Neural progenitor cell (in vitro differentiated cells): Measurements from ENCODE around the gene DEXI. TPM values are rescaled to one million over a fixed set of nuclear protein-coding genes. Genes with fewer than 3 reads are reported as not detected.

ENCODE experiments used
- DNase-seq: peaks from one replicate; pipeline ENCODE4 v3.0.0-alpha.2; 2016; ENCODE audit warnings: low spot score
- H2AFZ ChIP-seq: fragments of 200-600 bp; sonication (generic); replicated peaks from 2 replicates; pipeline ENCODE4 v1.6.1; 2016; ENCODE audit warnings: antibody characterized with exemption
- H3F3A ChIP-seq: fragments of 200-600 bp; sonication (generic); 2 replicates; pipeline ENCODE4 v1.6.1; 2016; ENCODE audit warnings: antibody characterized with exemption, low read depth
- H3K27ac ChIP-seq: fragments of 200-600 bp; sonication (generic); 2 replicates; pipeline ENCODE4 v1.5.1; 2016; ENCODE audit warnings: mild to moderate bottlenecking
- H3K27me3 ChIP-seq: fragments of 200-600 bp; sonication (generic); 2 replicates; pipeline ENCODE4 v1.6.1; 2016; ENCODE audit warnings: mild to moderate bottlenecking, moderate library complexity
- H3K36me3 ChIP-seq: fragments of 200-600 bp; sonication (generic); 2 replicates; pipeline ENCODE4 v1.5.1; 2016
- H3K4me1 ChIP-seq: fragments of 200-600 bp; sonication (generic); 2 replicates; pipeline ENCODE4 v1.6.1; 2016; ENCODE audit warnings: mixed run types
- H3K4me2 ChIP-seq: fragments of 200-600 bp; sonication (generic); 2 replicates; pipeline ENCODE4 v1.6.1; 2016
- H3K4me3 ChIP-seq: fragments of 200-600 bp; sonication (generic); 2 replicates; pipeline ENCODE4 v1.5.1; 2016
- H3K79me2 ChIP-seq: fragments of 200-600 bp; sonication (generic); 2 replicates; pipeline ENCODE4 v1.6.1; 2016; ENCODE audit warnings: low read depth
- H3K9ac ChIP-seq: fragments of 200-600 bp; sonication (generic); 2 replicates; pipeline ENCODE4 v1.6.1; 2016
- H3K9me3 ChIP-seq: fragments of 200-600 bp; sonication (generic); 2 replicates; pipeline ENCODE4 v1.5.1; 2016; ENCODE audit warnings: low read depth
- H4K20me1 ChIP-seq: fragments of 200-600 bp; sonication (generic); 2 replicates; pipeline ENCODE4 v1.6.1; 2016; ENCODE audit warnings: low read depth
- H3K27ac Mint-ChIP-seq: 3 replicates; pipeline ENCODE4 v1.8.0; 2021; ENCODE audit warnings: mixed read lengths
- H3K27me3 Mint-ChIP-seq: 2 replicates; pipeline ENCODE4 v1.8.0; 2022; ENCODE audit warnings: low read depth, mild to moderate bottlenecking, inconsistent platforms, moderate library complexity, mixed read lengths; ENCODE audit not compliant: insufficient read depth
- H3K36me3 Mint-ChIP-seq: 3 replicates; pipeline ENCODE4 v1.8.0; 2021; ENCODE audit warnings: mixed read lengths
- H3K4me1 Mint-ChIP-seq: 3 replicates; pipeline ENCODE4 v1.8.0; 2021; ENCODE audit warnings: mixed read lengths
- H3K4me3 Mint-ChIP-seq: 3 replicates; pipeline ENCODE4 v1.8.0; 2021; ENCODE audit warnings: mild to moderate bottlenecking, moderate library complexity, mixed read lengths
- H3K9me3 Mint-ChIP-seq: 3 replicates; pipeline ENCODE4 v1.8.0; 2020; ENCODE audit warnings: mixed read lengths
- EZH2 ChIP-seq: fragments of 200-600 bp; sonication (generic); IDR thresholded peaks from 2 replicates; pipeline ENCODE4 v1.6.1; 2017; ENCODE audit warnings: antibody characterized with exemption, mild to moderate bottlenecking, moderate library complexity
- EZH2phosphoT487 ChIP-seq: fragments of 200-600 bp; sonication (generic); IDR thresholded peaks from 2 replicates; pipeline ENCODE4 v1.6.1; 2017; ENCODE audit warnings: antibody characterized with exemption
- total RNA-seq: library from RNA; depleted of rRNA; stranded (reverse); fragments of >200 nt; gene quantifications from 2 replicates; pipeline ENCODE4 v1.2.3, GENCODE V29; 2015; ENCODE audit warnings: low replicate concordance
- TF ChIP-seq, protein P1 (sequence below): fragments of 200-600 bp; sonication (generic); IDR thresholded peaks from 2 replicates; pipeline ENCODE4 v1.5.1; 2017; ENCODE audit warnings: antibody characterized with exemption, mild to moderate bottlenecking

DEXI gene
- total RNA-seq, 1 donor from 2014 or later, result 16.4 TPM

GRCh38 chr16:10906482-10906881 is 35.8 kb downstream of the DEXI start:
- Mint-ChIP-seq H3K27ac (no peak overlapping the region), H3K4me1 (no peaks in the 10 kb centered on the region), H3K9me3 (peaks cover 9% of the 10 kb centered on the region), H3K36me3 (no peaks in the 10 kb centered on the region), H3K4me3 (no peak overlapping the region), H3K27me3 (peaks cover 9% of the 10 kb centered on the region)
- Histone ChIP-seq H3K4me3 (no peak overlapping the region), H4K20me1 (no peaks in the 10 kb centered on the region), H3K27me3 (no peaks in the 10 kb centered on the region), H3K9ac (no peak overlapping the region), H3K27ac (no peak overlapping the region), H3K9me3 (no peaks in the 10 kb centered on the region), H2AFZ (no peak overlapping the region), H3K4me1 (no peaks in the 10 kb centered on the region), H3F3A (no peaks in the 10 kb centered on the region), H3K79me2 (no peaks in the 10 kb centered on the region), H3K36me3 (no peaks in the 10 kb centered on the region), H3K4me2 (no peak overlapping the region)
- TF ChIP-seq, protein P1, sequence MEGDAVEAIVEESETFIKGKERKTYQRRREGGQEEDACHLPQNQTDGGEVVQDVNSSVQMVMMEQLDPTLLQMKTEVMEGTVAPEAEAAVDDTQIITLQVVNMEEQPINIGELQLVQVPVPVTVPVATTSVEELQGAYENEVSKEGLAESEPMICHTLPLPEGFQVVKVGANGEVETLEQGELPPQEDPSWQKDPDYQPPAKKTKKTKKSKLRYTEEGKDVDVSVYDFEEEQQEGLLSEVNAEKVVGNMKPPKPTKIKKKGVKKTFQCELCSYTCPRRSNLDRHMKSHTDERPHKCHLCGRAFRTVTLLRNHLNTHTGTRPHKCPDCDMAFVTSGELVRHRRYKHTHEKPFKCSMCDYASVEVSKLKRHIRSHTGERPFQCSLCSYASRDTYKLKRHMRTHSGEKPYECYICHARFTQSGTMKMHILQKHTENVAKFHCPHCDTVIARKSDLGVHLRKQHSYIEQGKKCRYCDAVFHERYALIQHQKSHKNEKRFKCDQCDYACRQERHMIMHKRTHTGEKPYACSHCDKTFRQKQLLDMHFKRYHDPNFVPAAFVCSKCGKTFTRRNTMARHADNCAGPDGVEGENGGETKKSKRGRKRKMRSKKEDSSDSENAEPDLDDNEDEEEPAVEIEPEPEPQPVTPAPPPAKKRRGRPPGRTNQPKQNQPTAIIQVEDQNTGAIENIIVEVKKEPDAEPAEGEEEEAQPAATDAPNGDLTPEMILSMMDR, result no peak
- TF ChIP-seq EZH2, result no peak
- TF ChIP-seq EZH2phosphoT487, result no peak
- DNase-seq, result no peak

- no peak overlapping the region for H3K9ac ChIP-seq
- H3F3A ChIP-seq, result no peaks in the 10 kb centered on the region
- no peak overlapping the region for H3K4me3 ChIP-seq
- TF ChIP-seq EZH2 (no peak), EZH2phosphoT487 (no peak)
- TF ChIP-seq, protein P1, result no peak
- peaks cover 9% of the 10 kb centered on the region for H3K9me3 Mint-ChIP-seq
- H3K27ac Mint-ChIP-seq, result no peak overlapping the region
- no peaks in the 10 kb centered on the region for H3K4me1 Mint-ChIP-seq
- no peak for DNase-seq
- H3K27ac ChIP-seq, result no peak overlapping the region
- H3K27me3 ChIP-seq, result no peaks in the 10 kb centered on the region
- no peak overlapping the region for H3K4me2 ChIP-seq
- H3K36me3 ChIP-seq, result no peaks in the 10 kb centered on the region
- no peaks in the 10 kb centered on the region for H3K9me3 ChIP-seq
- H3K4me1 ChIP-seq, result no peaks in the 10 kb centered on the region
- no peaks in the 10 kb centered on the region for H3K36me3 Mint-ChIP-seq
- no peak overlapping the region for H3K4me3 Mint-ChIP-seq
- H3K27me3 Mint-ChIP-seq, result peaks cover 10% of the 10 kb centered on the region
- no peaks in the 10 kb centered on the region for H3K79me2 ChIP-seq
- no peaks in the 10 kb centered on the region for H4K20me1 ChIP-seq
- H2AFZ ChIP-seq, result no peak overlapping the region
These were observed 39.3 kb downstream of the DEXI start for GRCh38 chr16:10902999-10903398.

DNA sequence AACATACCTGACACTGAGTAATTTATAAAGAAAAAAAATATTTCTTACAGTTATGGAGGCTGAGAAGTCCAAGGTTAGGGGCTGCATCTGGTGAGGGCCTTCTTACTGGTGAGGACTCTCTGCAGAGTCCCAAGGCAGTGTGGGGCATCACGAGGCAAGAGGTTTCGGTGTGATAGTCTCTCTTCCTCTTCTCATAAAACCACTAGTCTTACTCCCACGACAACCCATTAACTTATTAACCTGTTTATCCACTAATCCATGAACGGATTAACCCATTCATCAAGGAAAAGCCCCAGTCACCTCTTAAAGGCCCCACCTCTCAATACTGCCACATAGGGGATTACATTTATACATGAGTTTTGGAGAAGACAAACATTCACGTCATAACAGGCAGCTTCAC is 45.1 kb downstream of the DEXI start:
- Histone ChIP-seq H3K4me3 (no peak overlapping the region), H3K36me3 (no peaks in the 10 kb centered on the region), H3K79me2 (no peaks in the 10 kb centered on the region), H3K9me3 (no peaks in the 10 kb centered on the region), H3K4me2 (no peak overlapping the region), H3K27ac (no peak overlapping the region), H2AFZ (no peak overlapping the region), H3K4me1 (no peaks in the 10 kb centered on the region), H3K27me3 (no peaks in the 10 kb centered on the region), H3K9ac (no peak overlapping the region), H4K20me1 (peaks cover 5% of the 10 kb centered on the region), H3F3A (no peaks in the 10 kb centered on the region)
- no peak overlapping the region for H3K27ac Mint-ChIP-seq
- H3K4me1 Mint-ChIP-seq, result no peaks in the 10 kb centered on the region
- no peak overlapping the region for H3K4me3 Mint-ChIP-seq
- peaks cover 12% of the 10 kb centered on the region for H3K27me3 Mint-ChIP-seq
- DNase-seq, result no peak
- H3K9me3 Mint-ChIP-seq, result no peaks in the 10 kb centered on the region
- TF ChIP-seq, protein P1, result no peak
- TF ChIP-seq EZH2phosphoT487, result no peak
- TF ChIP-seq EZH2, result no peak
- H3K36me3 Mint-ChIP-seq, result no peaks in the 10 kb centered on the region
